NCI-H187 treated with DMSO at 0.1 percent for 48 hours (cell line): ENCODE data around the gene FBXW10B.
"Not testable (repeated sequence)": the region's sequence is repeated elsewhere in the genome, so short reads cannot be mapped to it uniquely, and the experiment has no call there.

Source experiments
- DNase-seq: peaks from one replicate; lab custom pipeline; 2025; lab: John Stamatoyannopoulos, UW

The FBXW10B gene

DNA sequence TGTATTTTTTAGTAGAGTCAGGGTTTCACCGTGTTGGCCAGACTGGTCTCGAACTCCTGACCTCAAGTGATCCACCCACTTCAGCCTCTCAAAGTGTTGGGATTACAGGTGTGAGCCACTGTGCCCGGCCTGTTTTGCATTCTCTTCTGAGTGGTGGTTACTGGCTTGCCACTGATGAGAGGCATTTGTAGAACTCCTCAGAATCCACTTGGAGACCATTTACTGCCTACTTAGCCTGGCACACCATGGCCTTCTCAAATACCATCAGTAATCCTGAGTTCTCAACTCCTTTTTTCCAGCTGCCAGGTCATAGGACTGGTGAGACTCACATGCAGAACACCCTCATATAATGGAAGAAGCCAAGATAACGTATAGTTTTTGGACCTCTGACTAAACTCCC is 22.5 kb upstream of the FBXW10B start:
- not testable (repeated sequence) for DNase-seq

DNA sequence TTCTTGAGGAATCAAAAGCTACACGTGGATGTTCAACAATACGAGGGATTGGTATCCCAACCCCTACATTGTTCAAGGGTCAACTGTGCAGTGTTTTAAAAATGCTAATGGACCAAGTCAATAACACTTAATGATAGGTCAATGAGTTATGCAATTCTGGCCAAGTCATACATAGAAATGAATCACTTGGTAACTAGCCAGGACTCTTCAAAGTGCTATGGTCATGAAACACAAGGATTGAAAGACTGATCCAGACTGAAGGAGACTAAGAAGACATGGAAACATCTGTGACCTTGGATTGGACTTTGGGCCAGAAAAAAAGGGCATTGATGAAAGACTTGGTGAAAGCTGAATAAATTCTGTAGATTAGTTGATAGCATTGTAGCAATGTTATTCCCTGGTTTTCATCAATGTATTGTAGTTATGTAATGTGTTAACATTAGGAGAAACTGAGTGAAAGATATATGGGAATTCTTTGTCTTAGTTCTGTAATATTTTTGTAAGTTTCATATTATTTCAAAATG is 11.5 kb upstream of the FBXW10B start:
- DNase-seq = not testable (repeated sequence)

DNA sequence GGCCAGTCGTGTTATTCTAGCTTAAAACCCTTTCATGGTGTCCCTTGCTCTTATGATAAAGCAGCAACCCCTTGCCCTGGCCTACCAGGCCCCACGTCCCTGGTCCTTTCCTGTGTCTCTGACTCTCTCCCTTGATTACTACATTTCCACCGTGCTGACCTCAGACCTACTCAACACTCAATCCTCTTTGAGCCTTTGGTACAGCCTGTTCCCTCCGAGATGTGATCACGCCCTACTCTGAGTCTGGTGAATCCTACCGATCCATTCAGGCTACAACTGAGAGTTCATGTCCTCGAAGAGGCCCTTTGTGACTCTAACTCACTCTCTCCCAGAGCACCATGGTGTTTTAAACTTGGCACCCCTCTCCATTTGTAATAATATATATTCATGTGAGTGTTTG is 10.5 kb upstream of the FBXW10B start:
- DNase-seq = not testable (repeated sequence)

DNA sequence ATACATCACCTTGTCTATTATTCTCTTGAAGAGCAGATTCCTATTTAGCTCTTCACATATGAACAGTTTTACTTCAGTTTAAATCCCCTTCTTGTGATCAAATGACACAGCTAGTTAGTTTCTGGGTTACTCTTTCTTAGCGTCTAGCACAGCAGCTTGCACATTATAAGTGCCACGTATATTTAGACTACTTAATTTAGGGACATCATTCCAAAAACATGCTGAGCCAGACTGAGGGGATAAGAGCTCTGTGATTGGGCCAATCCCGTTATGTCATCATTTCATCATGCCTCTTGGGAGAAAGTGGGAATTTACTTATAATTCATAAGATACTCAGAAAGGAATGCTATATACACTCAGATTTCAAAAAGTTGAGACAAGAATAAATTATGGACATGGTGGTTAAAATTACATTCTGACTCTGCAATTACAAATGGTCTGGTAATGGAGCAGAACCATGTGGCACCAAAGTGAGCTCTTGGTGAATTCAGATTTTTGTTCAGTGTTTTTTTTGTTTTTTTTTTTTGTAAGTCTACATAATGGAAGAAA is 4.2 kb upstream of the FBXW10B start:
- DNase-seq = not testable (repeated sequence)

DNA sequence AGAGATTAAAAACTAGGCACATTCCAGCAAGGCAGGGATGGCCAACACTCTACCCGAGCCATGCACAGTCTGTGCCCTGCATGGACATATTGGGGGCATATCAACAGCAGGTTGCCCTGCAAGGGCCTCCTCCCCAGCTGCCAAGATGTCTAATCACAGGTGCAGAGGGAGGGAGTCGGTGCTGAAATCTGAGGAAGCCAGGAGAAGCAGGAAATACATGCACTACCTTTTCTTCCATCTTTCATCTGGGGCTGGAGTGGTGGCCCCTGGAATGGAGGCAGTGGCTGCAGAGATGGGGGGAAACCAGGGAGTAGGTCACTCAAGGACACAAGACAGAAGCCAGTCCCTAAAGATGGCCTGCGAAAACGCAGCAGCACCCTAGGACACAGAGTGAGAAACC is 3.8 kb upstream of the FBXW10B start:
- not testable (repeated sequence) for DNase-seq

DNA sequence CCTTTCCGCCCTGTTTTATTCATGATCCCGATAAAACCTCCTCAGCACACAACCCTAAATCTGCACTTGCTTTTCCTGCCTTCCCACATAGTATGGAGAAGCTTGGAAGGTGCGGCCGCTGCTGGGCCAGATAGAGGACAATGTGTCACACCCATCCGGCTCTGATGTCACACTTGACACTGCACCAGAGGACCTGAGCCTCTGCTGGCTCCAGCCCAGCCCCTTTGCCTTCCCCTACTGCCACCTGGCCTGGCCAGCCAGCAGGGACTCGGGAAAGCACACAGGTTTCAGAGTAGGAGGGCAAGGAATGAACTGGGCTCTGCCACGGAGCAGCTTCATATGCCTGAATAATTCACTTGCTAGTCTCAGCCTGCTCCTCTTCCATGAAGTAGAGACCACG is 2.6 kb upstream of the FBXW10B start:
- DNase-seq = not testable (repeated sequence)

DNA sequence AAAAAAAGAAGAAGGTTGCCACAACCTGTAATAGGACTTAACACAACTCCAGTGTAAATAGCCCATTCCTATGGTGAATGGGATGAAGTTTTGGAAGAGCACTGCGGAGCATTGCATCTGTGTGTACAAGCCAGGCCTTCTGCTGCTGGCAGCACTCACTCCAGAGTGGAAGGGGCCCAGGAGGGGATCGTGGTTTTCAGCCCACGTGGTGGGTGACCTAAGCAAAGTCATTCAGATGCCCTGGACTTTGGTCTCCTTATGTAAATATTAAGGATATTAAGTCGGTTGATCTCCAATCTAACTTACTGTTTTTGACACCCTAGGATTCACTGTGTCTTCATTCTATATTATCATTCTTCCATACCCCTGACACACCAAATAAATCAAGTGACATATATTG is 2.7 kb downstream of the FBXW10B start:
- not testable (repeated sequence) for DNase-seq

DNA sequence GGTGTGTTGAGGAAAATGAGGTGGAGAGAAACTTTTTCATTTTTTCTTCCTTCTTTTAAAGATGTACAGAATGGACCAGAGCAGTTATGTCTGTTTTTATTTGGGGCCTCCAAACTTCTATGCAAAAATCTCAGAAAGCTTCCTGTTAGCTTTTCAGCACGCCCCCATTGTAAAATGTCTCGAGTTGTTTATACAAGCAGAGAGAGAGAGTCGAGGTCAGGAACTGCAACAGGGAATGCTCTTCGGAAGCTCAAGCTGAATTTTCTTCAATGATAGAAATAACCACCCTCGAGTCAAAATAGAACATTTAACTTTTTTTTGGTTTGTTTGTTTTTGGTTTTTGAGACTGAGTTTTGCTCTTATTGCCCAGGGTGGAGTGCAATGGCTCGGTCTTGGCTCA is 3.7 kb downstream of the FBXW10B start:
- DNase-seq = not testable (repeated sequence)

DNA sequence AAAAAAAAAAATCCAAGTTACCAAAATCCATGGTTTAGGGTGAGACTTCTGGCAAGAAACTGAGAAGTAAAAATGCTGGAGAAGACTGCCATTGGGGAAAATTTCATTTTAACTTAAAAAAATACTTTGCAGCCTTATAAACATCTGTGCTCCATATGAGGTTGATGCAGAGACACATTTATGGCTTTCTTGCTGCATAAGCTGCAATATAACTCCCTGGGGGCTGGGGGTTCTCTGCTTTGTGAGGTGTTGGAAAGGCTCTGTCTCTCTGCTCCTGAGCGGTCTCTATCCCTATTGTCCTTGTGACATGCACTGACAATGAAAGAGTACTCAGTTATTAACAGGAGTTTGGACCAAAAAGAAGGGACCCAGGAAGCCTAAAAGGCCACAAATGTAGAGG is 6.4 kb downstream of the FBXW10B start:
- DNase-seq = not testable (repeated sequence)

DNA sequence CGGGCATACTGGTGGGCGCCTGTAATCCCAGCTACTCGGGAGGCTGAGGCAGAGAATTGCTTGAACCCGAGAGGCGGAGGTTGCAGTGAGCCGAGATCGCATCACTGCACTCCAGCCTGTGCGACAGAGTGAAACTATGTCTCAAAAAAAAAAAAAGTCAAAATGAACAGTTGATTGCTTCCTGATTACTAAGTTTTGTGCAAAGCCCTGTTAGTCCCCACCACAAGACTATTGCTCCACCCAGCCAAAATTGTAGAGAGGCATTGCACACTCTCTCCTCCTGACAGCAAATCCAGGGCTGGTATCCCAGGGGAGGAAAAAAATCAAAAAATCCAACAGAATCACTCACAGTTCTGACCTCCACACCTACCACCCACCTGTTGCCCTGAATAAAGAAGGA is 26.5 kb downstream of the FBXW10B start:
- not testable (repeated sequence) for DNase-seq

DNA sequence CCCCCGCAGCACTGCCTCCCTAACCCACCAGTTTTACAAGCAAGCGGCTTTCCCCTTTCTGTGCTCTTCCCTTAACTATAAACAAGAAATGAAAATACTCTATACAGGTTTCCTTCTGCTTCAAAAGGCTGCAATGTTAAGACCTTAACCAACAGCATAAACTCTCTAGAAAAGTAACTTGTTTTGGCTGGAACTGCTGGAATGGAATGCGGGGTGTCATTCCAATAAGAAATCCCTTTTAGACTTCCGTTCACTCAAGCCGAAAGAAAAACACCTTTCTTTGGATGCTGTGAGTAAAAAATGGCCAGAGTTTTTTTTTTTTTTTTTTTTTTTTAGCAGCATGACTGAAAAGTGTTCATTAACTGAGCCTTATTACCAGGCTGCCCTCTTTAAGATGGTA is 27.5 kb downstream of the FBXW10B start:
- DNase-seq = not testable (repeated sequence)

DNA sequence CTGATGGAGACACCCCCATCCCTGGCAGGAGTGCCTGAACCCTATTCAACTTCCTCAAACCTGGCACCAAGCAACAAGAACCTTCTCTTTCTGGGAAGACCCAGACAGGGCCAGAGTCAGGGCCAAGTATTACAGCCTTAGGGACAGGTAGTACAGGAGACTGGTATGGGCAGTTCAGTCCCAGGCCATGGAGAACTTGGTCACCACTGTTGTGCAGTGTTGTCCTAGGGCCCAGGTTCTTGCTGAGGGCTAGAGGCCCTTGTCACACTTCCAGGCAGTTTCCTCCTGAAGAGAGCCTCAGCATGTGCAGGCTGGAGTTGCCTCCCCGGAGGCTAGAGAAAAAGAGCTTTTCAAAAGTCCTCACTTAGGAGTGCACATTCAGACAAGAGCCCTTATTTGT is 28.7 kb downstream of the FBXW10B start:
- not testable (repeated sequence) for DNase-seq

DNA sequence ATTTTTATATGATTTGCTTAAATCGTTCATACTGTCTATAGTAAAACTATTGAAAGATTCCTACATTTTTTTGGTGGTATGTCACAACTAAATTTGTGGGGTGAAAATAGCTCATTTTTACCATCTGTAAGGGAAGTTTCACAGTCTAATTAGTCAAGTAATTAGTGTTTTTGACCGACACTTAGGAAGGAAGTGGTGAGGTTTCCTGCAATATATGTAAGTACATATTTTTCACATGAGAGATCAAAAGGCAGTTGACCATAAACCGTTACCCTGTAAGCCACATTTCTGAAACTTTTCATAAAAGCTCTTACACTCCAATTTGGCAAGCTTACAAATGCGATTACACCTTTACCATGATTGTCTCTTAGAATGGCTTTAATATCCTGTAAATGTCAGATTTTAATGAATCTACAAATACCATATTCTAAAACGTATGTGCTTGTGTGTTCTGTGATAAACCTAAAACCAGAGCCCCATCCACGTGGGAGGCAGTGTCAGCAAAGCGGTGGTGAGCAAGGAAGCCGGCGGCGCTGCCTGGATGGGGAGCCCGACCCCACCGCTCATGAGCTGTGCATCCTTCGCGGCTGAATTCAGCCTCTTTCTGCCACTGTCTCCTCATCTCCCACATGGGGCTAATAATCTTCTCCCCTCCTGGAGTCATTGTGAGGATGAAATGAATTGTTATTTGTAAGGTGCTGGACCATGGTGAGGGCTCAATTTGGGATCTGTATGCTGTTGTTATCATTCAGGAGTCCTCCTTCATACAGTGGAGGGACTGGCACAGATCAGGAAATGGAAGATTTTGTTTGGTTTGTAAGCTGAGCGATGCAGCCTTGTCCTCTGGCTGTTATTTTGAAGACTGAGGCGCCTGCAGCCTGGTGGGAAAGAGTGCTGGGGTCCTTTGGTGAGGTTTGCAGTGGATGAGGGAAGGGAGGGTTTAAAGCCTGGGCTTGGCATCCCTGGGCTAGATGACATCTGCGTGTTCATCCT is 29.7 kb downstream of the FBXW10B start:
- DNase-seq = not testable (repeated sequence)

DNA sequence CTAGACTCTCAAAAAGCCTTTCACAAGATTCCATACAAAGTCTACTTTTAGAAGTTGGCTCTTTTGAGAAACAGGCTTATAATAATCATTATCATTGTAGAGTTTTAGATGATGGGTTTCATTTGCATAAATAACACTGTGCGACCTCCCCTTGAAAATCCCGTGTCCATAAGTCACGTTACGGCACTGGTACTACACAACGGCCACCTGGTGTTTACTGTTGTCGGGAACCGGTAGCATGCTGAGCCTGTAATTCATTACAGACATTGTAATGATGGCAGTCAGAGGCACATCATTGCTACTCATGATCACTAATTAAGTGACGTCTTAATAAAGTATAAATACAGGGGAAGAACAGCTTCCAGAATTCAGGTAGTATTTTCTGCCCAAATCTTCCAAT is 31.5 kb downstream of the FBXW10B start:
- not testable (repeated sequence) for DNase-seq

DNA sequence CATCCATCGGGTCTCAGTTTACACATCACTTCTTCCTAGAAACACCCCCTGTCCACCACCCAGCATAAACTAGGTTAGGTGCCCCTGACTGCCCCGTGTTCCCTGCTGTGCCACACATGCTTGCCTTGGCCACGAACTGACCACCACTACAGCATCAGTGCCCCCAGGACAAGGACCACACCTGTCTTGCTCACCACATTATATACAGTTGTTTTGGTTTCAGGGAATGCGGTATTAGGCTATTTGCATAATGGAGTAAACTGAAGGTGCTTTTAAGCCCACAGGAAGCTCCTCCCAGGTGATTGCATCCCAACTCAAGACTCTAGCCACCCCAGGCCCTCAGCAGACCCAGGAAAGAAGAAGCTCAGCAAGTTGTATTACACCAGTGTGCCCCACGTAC is 36.2 kb downstream of the FBXW10B start:
- DNase-seq = not testable (repeated sequence)

DNA sequence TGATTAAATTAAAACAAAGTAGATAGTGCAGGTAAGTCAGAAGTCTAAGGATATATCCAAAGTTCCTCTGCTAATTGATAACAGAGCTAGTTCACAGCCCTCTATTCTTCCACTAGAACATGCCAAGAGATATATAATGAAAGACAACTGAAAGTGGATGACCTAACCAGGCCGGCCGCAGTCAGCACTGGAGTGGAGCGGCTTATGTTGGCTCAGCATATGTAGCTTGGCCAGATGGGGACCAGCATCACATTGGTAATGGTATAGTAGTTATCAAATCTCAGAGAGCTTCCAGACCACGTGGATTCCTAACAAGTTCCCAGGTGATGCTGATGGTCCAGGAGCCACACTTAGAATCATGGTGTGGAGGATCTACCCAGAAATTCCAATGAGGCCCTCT is 38.0 kb downstream of the FBXW10B start:
- not testable (repeated sequence) for DNase-seq

DNA sequence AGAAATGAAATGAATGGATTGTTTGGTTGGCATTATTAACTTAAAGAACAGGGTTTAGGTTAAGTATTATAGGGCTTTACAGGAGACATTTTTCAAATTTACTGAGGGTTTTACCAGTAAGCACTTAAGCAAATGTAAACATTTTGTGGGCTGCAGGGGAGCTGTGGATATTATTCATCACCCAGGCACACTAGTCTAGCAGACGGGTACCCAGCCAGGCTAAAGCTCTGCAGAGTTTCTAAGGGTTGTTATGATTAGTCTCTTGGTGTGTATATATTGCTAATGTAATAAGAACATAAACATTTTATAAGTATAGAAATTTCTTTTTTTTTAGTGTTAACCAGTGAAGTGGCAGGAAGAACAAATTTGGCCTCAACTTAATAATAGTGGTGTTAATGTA is 42.7 kb downstream of the FBXW10B start:
- not testable (repeated sequence) for DNase-seq

DNA sequence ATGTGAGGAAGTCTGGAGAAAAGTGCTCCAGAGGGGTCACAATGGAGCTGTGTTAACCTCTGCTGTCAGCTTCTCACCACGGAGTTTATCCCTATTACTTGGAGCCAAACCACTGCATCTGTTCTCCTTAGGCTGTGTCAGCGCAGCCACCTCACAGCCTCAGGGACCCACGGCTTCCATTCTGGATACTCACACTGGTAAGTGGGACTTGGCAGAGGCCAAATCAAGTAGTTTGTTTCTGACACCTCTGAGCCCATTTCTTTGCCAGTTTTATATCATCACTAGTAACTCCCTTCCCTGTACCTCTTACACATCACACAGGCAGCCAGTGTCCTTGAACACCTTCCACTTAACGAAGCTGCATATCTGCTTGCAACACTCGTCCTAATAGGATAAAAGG is 44.8 kb downstream of the FBXW10B start:
- DNase-seq = not testable (repeated sequence)

DNA sequence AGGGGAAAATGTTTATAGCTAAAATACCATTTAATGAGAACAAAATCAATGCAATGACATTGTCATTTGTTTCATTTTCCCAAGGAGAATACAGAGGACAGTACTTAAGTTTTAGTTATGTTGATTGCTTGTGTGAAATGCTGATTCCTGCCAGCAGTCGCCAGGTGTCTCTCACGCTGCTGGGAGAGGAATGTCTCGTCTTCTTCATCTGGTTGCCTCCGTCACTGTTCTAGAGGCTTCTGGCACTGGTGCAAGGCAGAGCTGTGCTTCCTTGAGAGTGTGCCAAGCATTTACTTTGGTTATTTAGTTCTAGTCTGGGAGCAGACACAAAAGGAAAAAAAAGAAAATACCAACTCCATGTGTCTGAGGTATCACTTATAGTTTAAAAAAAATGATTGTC is 45.6 kb downstream of the FBXW10B start:
- not testable (repeated sequence) for DNase-seq
